ENCODE measurements around the gene IGF2R.
"Not testable (repeated sequence)": the region's sequence is repeated elsewhere in the genome, so short reads cannot be mapped to it uniquely, and the experiment has no call there.

The IGF2R gene

DNA sequence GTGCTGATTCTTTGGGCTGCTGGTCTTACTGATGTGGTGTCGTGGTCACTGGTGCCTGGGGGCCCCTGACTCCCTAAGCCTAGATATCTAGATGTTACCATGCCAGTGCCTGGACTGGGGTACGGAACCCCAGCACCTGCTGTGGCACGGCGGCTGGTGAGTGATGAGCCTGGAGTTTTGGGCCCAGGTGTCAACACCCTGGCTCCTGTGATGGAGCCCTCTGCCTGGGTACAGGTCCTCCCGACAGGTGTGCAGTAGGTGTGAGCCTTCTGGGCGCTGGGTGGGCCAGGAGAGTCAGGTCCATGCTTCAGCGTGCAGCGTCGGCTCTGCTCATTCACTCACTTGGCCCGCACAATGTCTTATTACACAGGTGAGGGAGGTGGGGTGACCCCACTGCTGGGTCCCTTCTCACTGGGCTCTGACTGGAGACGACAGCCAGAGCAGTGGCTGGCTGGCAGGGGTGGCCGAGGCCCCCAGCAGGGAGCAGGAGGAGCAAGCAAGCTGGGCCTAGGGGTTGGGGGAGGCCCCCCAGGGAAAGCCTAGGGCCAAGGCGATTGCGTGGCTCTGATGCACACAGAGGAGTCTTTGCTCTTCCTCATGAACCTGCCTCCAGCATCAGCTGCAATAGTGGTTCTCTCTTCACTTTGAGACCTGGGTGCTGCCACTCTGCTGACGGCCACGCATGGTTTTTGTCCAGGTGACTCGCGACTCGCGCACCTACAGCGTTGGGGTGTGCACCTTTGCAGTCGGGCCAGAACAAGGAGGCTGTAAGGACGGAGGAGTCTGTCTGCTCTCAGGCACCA, 110.2 kb downstream of the IGF2R start:
- DNase-seq = no peak

DNA sequence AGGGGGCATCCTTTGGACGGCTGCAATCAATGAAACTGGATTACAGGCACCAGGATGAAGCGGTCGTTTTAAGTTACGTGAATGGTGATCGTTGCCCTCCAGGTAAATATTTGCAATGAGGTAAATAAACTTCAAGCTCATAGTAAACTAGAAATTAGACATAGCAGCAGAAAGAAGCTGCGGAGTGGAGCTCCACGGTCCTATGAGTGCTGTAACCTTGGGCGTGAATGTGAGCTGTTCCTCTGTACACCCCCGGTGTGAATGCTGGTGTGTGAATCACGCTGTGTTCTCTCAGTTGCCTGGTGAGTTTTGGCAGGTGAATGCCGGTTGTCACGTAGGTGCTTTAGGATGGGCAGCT, 110.8 kb downstream of the IGF2R start:
- DNase-seq = no peak

DNA sequence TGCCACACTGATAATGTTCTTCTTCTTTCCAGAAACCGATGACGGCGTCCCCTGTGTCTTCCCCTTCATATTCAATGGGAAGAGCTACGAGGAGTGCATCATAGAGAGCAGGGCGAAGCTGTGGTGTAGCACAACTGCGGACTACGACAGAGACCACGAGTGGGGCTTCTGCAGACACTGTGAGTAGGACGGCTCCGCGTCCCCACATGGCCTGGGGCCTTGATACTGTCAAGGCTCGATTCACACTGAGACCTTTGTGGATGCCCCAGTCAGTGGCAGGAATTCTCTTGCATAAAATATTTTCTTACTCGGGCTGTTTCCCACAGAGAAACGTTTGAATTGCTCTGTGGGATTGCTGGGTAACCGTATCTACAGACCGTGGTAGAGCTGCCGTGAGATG, 111.2 kb downstream of the IGF2R start:
- no peak for DNase-seq

DNA sequence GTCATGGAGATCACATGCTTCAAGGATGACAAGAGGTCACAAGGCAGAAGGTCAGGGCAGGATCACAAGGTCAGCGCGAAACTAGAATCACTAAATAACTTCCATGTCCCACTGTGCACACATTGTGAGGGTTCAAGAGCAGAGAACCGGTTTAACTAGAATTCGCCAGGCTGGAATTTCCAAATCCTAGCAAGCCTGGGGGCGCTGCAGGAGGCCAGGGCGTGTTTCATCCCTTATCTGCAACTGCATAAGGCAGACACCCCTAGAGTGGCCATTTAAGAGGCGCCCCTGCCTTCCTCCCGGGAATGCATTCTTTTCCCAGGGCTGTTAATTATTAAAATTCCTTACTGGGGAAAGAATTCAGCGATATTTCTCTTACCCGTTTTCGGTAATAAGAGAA, 112.5 kb downstream of the IGF2R start:
- no peak for DNase-seq

DNA sequence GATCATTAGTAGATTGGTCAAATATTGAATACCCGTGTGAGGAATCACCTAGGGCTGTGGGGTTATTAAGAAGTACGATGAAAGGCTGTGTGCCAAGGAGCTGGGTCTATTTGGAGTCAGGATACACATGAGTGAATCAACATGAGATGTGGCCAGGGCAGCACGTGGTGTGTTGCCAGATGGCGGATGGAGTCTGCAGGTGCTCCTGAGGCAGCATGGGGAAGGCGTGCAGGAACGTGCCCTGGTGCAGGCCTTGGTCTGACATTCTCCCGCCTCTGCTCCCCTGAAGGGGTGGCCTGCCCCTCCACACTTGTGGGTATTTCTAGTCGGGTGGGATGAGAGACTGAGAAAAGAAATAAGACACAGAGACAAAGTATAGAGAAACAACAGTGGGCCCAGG, 113.7 kb downstream of the IGF2R start:
- no peak for DNase-seq

DNA sequence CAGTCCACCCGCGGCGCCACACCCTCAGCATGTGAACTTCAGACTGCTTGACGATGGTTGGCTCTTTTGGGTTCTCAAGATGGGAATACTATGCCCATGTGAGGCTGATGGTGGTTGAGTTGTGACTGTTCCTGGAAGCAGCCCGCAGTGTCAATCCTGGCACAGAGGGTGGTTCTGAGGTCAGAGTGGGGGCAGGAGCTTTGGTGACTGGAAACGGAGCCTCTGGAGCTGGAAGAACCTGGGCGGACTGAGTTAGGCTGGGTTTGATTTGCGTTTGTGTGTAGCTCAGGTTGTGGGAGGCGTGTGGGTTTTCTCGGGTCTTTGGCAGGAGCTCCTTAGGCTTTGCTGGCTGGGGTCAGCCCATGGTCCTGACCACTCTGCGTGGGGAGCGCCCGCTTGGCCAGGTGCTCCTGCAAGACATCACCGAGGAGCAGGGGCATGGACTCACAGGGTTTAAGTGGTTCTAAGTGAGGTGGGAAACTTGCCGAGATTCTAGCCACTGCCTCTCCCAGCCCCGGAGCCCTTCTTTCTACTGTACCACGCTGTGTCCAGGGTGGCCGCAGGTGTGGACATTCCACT, 115.4 kb downstream of the IGF2R start:
- no peak for DNase-seq

DNA sequence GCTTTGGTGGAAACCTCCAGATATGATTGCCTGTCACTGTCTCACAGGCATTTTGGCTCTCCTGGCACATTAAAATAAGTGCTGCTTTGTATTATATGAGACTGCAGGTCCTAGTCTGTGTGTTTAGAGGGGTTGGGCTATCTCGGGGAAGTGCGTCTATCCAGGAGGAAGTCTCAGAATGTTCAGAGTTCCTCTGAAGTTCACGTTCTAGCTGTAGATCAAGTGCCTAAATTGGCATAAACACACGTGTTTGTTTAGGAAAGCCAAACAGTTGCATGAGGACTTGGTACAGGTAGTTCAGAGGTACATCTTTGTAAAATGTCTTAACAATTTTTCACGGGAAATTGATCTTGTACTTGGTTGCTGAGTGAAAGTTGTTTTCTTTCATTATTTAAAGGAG, 116.3 kb downstream of the IGF2R start:
- DNase-seq = no peak

DNA sequence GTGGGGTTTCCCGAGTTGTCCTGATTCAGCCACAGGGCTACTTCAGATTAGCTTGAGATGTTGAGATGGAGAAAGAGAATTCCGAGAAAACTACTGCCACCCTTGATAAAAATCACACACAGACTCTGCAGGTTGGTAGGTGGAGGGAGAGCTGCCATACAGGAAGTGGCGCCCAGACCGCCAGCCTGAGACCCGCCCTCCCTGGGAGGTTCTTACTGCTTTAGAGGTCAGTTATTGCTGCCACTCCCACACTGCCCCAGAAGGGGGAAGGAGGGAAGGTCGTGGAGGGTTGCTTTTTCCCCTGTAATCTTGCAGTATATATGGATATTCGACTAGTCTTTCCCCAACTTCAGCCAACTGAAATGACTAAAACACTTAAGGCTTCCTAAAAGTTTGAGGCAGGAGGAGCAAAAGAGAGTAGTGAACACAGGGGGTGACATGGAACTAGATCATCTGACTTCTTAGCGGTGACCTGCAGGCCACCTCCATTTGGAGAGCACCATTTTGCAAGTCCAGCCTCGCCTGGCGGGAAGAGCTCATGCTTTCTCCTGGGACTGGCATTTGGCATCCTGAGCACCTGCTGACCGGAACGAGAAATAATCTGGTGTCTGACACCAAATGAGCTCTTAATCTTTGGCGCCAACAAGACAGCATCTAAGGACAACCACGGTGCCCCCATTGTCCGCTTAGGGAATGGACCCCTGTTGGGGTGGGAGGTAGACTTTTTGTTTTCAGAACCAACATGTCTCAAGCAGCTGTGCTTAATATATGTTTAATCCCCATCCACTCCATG, 117.0 kb downstream of the IGF2R start:
- DNase-seq = no peak

DNA sequence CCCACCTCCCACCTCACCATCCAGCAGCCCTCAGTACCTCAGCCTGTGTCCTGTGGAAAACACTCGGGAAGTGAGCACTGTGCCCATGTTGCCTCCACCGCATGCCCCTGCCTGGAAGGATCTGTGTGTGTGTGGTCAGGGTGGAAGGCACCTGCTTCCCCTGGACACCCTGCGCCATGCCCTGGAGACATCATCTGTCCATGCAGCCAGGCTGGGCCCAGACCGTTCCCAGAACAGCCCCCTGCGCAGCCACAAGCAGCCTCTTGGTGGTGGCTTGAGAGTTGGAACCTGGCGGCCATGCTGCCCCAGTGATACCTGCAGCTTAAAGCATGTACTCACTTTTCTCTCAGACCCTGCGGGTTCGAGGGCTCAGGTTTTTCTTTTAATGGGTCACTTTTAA, 117.9 kb downstream of the IGF2R start:
- DNase-seq = no peak

DNA sequence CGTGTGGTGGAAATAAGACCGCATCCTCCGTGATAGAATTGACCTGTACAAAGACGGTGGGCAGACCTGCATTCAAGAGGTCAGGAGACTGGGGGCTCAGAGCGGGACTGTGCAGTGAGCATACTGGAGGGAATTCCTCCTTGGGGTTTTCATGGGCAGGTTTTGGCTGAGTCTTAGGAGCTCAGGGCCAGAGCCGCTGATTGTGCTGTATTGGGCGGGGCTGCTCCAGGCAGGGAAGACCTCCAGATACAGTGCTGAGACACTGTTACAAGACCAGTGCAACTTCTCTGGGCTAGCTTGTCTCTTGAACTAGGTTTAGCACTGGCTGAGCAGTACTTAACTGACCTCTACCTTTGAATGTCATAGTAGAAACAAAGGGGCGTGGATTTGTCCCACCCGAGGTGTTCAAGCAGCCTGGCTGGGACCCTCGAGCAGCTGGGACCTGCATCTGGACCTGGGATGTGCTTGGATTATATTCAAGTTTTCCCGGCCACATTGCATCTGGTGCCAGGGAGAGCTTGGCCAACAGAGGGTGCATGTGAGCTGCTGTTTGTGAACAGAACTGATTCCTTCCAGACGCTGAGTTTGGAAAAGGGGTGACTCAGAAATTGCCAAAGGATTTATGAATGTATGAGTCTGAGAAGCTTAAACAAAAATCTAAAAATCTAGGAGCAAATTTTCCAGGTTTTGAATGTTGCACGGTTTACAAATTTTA, 119.3 kb downstream of the IGF2R start:
- DNase-seq = no peak

DNA sequence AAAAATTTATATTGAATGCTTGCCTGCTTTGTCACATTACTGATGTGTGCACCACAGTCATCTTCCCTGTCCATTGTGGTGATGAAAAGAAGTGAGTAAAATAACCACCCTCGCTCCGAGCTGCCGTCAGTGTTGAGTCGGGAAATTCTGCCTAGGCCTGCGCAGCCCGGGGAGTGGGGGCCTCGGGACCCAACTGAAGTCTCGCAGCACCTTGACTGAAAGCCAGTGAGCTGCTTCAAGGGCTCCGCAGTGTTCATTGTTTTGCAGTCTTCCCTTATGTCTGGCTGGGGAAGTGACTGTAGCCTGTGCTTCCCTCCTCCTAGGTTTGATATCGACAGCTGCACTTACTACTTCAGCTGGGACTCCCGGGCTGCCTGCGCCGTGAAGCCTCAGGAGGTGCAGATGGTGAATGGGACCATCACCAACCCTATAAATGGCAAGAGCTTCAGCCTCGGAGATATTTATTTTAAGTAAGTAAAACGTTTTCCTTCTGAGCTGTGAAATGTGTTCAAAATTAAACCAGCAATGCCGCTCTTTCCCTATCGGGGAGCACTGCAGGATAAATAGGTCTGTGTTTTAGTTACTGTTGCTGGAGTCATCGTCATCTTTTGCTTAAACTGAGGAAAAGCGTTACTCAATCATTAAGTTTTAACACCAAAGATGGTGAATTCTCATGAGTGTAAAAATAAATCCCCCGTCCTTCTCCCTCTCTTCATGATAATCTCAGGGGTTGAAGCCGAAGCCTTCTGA, 120.1 kb downstream of the IGF2R start:
- no peak for DNase-seq

DNA sequence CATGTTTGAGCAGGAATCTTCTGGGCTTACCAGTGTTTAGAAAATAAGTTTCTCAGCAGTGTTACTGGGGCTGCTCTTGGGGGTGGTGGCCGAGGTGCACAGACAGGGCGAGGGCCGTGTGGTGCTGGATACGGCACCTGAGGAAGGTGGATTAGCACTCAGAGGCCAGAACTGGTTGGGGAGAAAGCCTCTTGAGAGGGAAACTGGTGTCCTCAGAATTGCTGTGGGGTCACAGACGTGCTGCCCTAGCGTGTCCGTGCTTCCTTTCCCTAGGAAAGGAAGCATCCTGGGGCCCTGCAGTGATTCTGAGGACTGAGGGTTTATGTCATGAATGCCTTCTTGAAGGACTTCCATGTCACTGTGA, 120.6 kb downstream of the IGF2R start:
- no peak for DNase-seq

DNA sequence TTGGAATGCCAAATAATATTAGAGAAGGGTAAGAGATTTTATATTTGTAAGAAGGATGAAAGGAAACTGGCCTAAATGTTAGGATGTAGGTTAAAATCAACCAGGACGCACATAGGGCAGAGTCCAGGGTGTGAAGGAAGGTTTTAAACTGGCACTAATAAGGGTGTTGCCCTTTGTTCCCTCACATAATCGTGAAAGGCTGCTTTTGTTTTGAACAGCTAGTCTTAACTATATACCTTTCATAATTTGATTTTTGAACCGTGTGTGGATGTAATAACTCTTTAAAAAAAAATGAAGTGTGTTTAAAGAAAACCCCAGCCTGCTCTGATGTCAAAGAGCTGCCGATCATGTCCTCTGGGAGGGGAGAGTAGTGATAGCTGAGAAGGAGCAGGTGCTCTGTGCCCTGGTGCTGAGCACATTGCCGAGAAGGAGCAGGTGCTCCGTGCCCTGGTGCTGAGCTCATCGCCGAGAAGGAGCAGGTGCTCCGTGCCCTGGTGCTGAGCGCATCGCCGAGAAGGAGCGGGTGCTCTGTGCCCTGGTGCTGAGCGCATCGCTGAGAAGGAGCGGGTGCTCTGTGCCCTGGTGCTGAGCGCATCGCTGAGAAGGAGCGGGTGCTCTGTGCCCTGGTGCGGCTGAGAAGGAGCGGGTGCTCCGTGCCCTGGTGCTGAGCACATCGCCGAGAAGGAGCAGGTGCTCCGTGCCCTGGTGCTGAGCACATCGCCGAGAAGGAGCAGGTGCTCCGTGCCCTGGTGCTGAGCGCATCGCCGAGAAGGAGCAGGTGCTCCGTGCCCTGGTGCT, 121.8 kb downstream of the IGF2R start:
- DNase-seq = not testable (repeated sequence)

DNA sequence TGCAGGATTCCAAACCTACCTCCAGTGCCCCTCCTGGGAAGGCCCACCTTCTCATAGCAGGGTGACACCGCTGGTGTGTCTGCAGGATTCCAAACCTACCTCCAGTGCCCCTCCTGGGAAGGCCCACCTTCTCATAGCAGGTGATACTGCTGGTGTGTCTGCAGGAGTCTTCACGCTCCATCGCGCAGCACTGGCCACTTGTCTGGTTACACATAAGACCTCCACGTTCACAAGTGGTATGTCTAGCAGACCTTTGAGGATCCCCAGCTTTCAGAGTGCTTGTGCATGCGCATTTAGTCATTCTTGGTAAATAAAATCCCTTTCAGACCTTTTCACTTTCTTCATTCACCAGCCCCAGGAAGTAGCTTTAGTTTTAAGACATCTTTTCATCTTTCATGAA, 123.3 kb downstream of the IGF2R start:
- not testable (repeated sequence) for DNase-seq

DNA sequence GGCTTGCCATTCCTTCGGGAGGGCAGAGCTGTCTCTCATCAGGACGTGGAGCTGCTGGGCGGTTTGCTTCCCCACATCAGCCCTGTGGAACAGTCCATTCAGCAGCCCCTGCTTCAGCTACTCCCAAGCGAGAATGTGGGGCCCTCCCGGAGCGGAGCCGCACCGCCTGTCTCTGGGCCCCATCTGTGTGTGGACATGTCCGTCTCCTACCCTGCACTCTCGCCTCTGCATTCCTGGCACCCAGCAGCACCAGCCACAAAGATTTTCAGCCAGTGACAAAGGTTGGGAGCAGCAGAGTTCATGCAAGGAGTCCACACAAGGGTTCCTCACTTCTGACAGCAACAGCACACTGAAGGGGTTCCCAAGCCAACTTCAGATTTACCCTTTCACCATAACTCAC, 123.7 kb downstream of the IGF2R start:
- DNase-seq = no peak

DNA sequence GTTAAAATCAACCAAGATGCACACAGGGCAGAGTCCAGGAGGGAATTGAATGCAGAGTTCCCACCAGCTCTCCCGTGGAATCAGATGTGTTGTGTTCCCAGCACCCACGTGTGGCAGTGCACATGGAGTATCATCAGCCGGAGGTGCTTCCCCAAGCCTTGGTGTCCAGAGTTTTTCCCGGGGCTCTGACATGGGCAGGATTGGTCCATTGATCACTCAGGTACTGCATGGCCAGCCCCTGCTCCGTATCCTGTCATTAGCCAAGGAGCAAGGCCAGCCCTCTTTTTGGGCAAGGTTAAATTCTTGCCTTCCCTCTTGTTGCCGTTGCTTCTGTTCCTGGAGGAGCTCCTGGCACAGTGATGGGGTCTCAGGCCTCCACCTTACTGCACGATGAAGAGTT, 124.2 kb downstream of the IGF2R start:
- DNase-seq = no peak

DNA sequence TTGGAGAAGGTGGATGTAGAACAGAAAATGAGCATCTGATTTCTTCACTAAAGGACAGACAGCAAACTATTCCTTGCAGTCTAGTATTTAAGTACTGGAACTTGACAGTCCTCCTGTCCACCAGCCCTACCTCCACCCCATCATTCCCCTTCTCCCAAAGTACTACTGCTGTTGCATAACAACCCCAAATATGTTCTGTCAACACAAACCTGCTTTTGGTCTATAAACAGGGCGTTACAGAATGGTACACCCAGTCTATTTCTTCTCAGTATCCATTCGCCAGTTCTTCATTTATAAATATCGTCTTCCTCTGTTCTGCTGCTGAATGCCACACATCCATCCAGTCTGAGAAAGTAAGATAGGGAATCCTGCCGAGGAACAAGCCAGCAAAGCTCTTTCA, 125.1 kb downstream of the IGF2R start:
- no peak for DNase-seq

DNA sequence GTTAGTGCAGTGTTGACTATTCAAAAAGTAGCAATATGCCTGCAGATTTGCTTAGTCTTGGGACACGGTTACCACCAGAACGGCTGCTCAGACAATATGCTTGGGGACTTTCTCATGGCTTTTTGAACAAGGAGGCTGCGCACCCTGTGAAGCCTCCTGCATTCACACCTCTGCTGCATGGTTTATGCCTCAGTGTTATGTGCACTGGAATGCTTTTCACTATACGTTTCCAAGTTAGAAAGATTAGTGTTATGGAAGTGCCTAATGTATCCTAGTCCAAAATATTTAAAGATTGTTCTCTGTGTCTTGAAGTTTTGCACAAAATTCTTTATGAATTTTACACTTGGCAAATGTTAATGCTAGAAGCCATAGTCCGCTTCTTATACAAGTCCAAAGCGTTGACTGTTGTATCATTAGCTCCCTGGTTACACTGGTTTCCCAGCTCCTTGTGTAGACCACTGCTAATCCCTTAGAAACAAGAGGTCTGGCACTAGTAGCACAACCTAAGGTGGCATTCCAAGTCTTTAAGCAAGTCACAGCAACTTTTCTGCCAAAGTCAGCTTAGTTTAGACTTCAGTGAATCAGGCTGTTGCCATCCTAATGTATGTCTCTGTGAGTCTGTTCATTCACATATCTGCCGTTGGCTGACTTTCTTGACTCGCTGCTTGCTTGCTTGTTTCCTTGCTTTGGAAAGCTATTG, 126.4 kb downstream of the IGF2R start:
- DNase-seq = no peak

DNA sequence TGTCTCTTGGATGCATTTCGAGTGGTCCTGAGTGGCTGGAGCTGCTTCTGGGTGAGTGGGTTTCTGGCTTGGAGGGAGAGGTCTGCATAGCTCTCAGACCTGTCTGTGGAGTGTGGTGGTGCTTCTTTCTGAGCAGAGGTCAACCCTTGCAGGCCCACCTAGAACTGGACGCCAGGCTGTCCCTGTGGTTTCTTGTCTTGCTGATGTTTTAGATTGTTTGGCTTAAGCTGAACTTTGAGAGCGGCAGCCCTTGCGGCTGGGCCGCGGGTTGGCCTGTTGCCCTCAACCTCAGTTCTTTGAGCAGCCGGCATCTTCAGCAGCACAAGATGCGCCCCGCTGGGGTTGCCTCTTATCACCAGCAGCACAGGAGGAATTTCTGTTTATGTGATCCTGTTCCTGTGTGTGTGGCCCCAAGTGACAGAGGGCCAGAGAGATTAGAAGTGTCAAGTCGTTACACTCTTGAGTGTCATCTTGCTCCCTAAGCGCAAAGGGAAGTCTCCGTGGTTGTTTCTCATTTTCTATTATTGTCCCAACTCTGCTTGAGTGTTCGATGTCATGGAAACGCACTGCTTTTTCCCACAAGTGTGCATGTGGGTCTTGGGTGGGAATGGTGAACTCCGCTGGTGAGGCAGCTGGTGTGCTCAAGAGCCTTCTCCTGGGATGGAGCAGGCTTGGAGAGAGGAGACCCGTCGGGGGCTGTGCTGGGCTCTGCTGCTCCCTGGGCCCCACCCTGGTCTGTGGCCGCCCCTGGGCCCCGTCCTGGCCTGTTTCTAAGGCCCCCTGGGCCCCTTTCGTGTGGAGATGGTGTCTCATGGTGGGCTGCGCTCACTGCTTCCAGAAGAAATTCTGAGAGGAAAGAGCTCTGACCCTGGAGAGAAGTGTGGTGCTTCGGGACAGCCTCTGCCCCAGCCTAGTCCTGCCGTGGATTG, 132.7 kb downstream of the IGF2R start:
- no peak for DNase-seq

DNA sequence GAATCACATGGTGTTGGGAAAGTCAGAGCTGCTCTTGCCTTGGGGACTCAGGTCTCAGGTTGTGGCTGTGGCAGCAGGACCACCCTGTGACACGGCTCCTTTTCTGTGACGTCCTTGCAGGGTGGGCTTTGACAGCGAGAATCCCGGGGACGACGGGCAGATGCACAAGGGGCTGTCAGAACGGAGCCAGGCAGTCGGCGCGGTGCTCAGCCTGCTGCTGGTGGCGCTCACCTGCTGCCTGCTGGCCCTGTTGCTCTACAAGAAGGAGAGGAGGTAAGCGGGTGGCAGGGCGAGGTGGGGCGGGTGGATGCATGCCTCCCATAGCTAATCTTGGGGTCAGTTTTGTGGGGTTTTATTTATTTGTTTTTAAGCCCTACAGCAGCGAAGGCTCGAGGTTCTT, 133.5 kb downstream of the IGF2R start:
- DNase-seq = no peak

All from AML-193 (cell line).